HG02759 (cell line): ENCODE data around the gene GID8.
A peak's percentile ranks its signal among the peaks of the same experiment; 100 is the strongest.
"Not testable (repeated sequence)": the region's sequence is repeated elsewhere in the genome, so short reads cannot be mapped to it uniquely, and the experiment has no call there.

Experiments
- ATAC-seq: cut with Tn5 transposase; IDR thresholded peaks from one replicate; pipeline ENCODE4 v1.9.1; 2021; ENCODE audit warnings: mild to moderate bottlenecking, moderate library complexity; ENCODE audit not compliant: unreplicated experiment

GID8 gene

GRCh38 chr20:62921119-62921687 is 16.7 kb upstream of the GID8 start:
- ATAC-seq = no peak

- no peak for ATAC-seq
Observed at GRCh38 chr20:62922451-62922921, 15.5 kb upstream of the GID8 start.

- ATAC-seq = not testable (repeated sequence)
Observed at GRCh38 chr20:62923059-62923668, 14.8 kb upstream of the GID8 start.

- no peak for ATAC-seq
Observed at GRCh38 chr20:62923669-62924441, 14.1 kb upstream of the GID8 start.

- no peak for ATAC-seq
Observed at GRCh38 chr20:62924442-62925075, 13.4 kb upstream of the GID8 start.

GRCh38 chr20:62925076-62925419 is 12.9 kb upstream of the GID8 start:
- no peak for ATAC-seq

- ATAC-seq = peak; percentile 2
Observed at GRCh38 chr20:62925420-62926228, 12.3 kb upstream of the GID8 start.

- peak; percentile 86 for ATAC-seq
Observed at GRCh38 chr20:62926229-62927127, 11.5 kb upstream of the GID8 start, which contains the start of gene DIDO1. TSS of gene DIDO1 (minus strand) at chr20:62926505.

GRCh38 chr20:62927128-62927705 is 10.7 kb upstream of the GID8 start:
- no peak for ATAC-seq

- ATAC-seq = no peak
Observed at GRCh38 chr20:62928246-62928939, 9.6 kb upstream of the GID8 start.

GRCh38 chr20:62929051-62929538 is 8.9 kb upstream of the GID8 start:
- peak; percentile 24 for ATAC-seq

GRCh38 chr20:62931464-62931863 is 6.5 kb upstream of the GID8 start:
- ATAC-seq = no peak

- ATAC-seq = no peak
Observed at GRCh38 chr20:62933966-62934365, 4.0 kb upstream of the GID8 start.

- no peak for ATAC-seq
Observed at GRCh38 chr20:62935204-62935967, 2.6 kb upstream of the GID8 start.

GRCh38 chr20:62935968-62936585 is 1.9 kb upstream of the GID8 start:
- no peak for ATAC-seq

GRCh38 chr20:62937268-62938104 is 461 bp upstream of the GID8 start:
- peak; percentile 82 for ATAC-seq

- no peak for ATAC-seq
Observed at GRCh38 chr20:62940875-62941274, 2.9 kb downstream of the GID8 start.
